A673 (cell line): Measurements from ENCODE around the gene PARVB. TPM values are rescaled to one million over a fixed set of nuclear protein-coding genes. Genes with fewer than 3 reads are reported as not detected.

Source experiments
- BruUV-seq: library from RNA; stranded (reverse); fragments of 400-500 nt; replicated peaks from 2 replicates; lab custom pipeline; 2021; lab: Mats Ljungman, UMichigan
- CTCF ChIA-PET: fragments of 300-600 bp; sonication (Branson Sonifier 250); formaldehyde crosslinking; loops from one replicate; lab custom pipeline; 2022; ENCODE audit warnings: antibody characterized with exemption; lab: Charles Lee
- POLR2A ChIA-PET: fragments of 300-600 bp; sonication (Branson Sonifier 250); formaldehyde crosslinking; loops from one replicate; lab custom pipeline; 2022; ENCODE audit warnings: antibody characterized with exemption; ENCODE audit not compliant: low non-redundant PET; lab: Charles Lee
- DNase-seq: peaks from one replicate; pipeline ENCODE4 v3.0.0-alpha.2; 2015; ENCODE audit warnings: low spot score
- H3K27ac ChIP-seq: fragments of 200-600 bp; sonication (generic); 2 replicates; pipeline ENCODE4 v1.5.1; 2016; ENCODE audit warnings: mixed run types, low read depth, mild to moderate bottlenecking, mixed read lengths, antibody characterized with exemption, low read length; ENCODE audit not compliant: poor library complexity, severe bottlenecking
- H3K27me3 ChIP-seq: fragments of 200-600 bp; sonication (generic); replicated peaks from 2 replicates; pipeline ENCODE4 v1.6.1; 2017; ENCODE audit warnings: mixed run types, low read depth, mild to moderate bottlenecking, mixed read lengths, antibody characterized with exemption, low read length; ENCODE audit not compliant: insufficient read depth, poor library complexity
- H3K36me3 ChIP-seq: fragments of 200-600 bp; sonication (generic); 2 replicates; pipeline ENCODE4 v1.6.1; 2016; ENCODE audit warnings: mixed run types, mild to moderate bottlenecking, mixed read lengths, antibody characterized with exemption, low read length; ENCODE audit not compliant: insufficient read depth, poor library complexity, severe bottlenecking
- H3K4me1 ChIP-seq: fragments of 200-600 bp; sonication (generic); 2 replicates; pipeline ENCODE4 v1.6.1; 2017; ENCODE audit warnings: mixed run types, mild to moderate bottlenecking, mixed read lengths, antibody characterized with exemption, low read length; ENCODE audit not compliant: insufficient read depth, poor library complexity, severe bottlenecking
- H3K4me3 ChIP-seq: fragments of 200-600 bp; sonication (generic); 2 replicates; pipeline ENCODE4 v1.5.1; 2016; ENCODE audit warnings: low read depth, mixed run types, mild to moderate bottlenecking, mixed read lengths, low read length; ENCODE audit not compliant: poor library complexity, severe bottlenecking
- H3K9me3 ChIP-seq: fragments of 200-600 bp; sonication (generic); 2 replicates; pipeline ENCODE4 v1.6.1; 2016; ENCODE audit warnings: mixed run types, low read depth, mild to moderate bottlenecking, mixed read lengths, antibody characterized with exemption, low read length; ENCODE audit not compliant: poor library complexity, severe bottlenecking
- EZH2 ChIP-seq: fragments of 200-600 bp; sonication (generic); IDR thresholded peaks from 2 replicates; pipeline ENCODE4 v1.6.1; 2017; ENCODE audit warnings: borderline replicate concordance, low read depth, mild to moderate bottlenecking, mixed read lengths, antibody characterized with exemption, low read length; ENCODE audit not compliant: poor library complexity, severe bottlenecking
- intact Hi-C: fragments of 100-400 bp; cut with micrococcal nuclease; formaldehyde crosslinking; loops from one replicate; pipeline ENCODE4 v1.10.0; 2022; ENCODE audit not compliant: unreplicated experiment
- total RNA-seq: library from RNA; stranded (reverse); gene quantifications from 2 replicates; pipeline ENCODE4 v1.2.3, GENCODE V29; 2021
- TF ChIP-seq, protein P1 (sequence below): fragments of 300-800, 200-600 bp; sonication (generic); conservative IDR thresholded peaks from 2 replicates; pipeline ENCODE4 v1.5.1; 2017; ENCODE audit warnings: low read depth, mild to moderate bottlenecking, antibody characterized with exemption, low read length, moderate library complexity, mixed read lengths

Gene PARVB
- total RNA-seq, 1 experiment from 2014 or later: 18.3 TPM

GRCh38 chr22:44175676-44176075 is 151.6 kb downstream of the PARVB start:
- Histone ChIP-seq H3K9me3 (no peaks in the 10 kb centered on the region), H3K4me3 (no peak overlapping the region), H3K36me3 (no peaks in the 10 kb centered on the region), H3K27me3 (no peaks in the 10 kb centered on the region), H3K27ac (no peak overlapping the region), H3K4me1 (peaks cover 17% of the 10 kb centered on the region)
- CTCF ChIA-PET: no interaction called here
- TF ChIP-seq, protein P1, sequence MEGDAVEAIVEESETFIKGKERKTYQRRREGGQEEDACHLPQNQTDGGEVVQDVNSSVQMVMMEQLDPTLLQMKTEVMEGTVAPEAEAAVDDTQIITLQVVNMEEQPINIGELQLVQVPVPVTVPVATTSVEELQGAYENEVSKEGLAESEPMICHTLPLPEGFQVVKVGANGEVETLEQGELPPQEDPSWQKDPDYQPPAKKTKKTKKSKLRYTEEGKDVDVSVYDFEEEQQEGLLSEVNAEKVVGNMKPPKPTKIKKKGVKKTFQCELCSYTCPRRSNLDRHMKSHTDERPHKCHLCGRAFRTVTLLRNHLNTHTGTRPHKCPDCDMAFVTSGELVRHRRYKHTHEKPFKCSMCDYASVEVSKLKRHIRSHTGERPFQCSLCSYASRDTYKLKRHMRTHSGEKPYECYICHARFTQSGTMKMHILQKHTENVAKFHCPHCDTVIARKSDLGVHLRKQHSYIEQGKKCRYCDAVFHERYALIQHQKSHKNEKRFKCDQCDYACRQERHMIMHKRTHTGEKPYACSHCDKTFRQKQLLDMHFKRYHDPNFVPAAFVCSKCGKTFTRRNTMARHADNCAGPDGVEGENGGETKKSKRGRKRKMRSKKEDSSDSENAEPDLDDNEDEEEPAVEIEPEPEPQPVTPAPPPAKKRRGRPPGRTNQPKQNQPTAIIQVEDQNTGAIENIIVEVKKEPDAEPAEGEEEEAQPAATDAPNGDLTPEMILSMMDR: no peak
- no peak for TF ChIP-seq EZH2
- intact Hi-C loops: no loop called here
- POLR2A ChIA-PET: no interaction called here
- no peak for DNase-seq
- no TSS peak for BruUV-seq

GRCh38 chr22:44179196-44179988 is 155.3 kb downstream of the PARVB start:
- no peak for DNase-seq
- peaks cover 13% of the 10 kb centered on the region for H3K4me1 ChIP-seq
- BruUV-seq: no TSS peak
- no peaks in the 10 kb centered on the region for H3K36me3 ChIP-seq
- TF ChIP-seq EZH2: no peak
- TF ChIP-seq, protein P1: no peak
- H3K9me3 ChIP-seq: no peaks in the 10 kb centered on the region
- CTCF ChIA-PET: no interaction called here
- POLR2A ChIA-PET: no interaction called here
- H3K4me3 ChIP-seq: no peak overlapping the region
- intact Hi-C loops: no loop called here
- no peaks in the 10 kb centered on the region for H3K27me3 ChIP-seq
- no peak overlapping the region for H3K27ac ChIP-seq

DNA sequence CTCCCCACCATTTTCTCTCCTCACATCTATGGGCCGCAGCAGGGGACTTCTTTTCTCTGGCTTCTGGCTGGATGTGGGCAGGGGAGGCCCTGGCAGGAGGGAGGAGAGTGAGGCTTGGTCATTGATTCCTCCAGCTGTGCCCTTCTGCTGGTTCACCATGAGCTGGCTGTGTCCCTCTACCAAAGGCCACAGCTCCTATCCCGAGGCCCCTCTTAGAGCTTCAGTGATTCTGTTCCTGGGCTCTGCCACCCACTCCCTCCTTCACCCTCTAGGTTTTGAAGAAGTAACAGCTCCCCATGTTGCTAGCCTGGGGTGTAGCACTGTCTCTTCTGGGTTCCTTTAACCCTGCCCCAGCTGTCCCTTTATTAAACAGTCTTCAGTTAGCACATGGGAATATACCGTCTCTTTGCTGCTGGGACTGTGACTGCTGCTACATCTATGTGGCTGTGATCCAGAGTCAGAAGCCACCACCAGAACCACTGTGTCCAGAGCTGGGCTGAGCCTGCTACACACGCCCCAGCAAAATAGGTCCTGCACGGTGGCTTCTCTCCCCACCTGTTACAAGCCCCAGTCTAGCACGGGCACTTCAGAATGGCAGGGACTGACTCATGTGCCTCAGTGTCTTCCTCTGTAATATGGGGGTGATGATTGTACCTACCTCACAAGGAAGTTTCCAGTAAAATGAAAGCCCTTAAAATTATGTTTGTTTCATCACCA is 156.0 kb downstream of the PARVB start:
- DNase-seq: no peak
- CTCF ChIA-PET: no interaction called here
- H3K27ac ChIP-seq: no peak overlapping the region
- H3K4me1 ChIP-seq: peaks cover 13% of the 10 kb centered on the region
- intact Hi-C loops: no loop called here
- TF ChIP-seq EZH2: no peak
- no peaks in the 10 kb centered on the region for H3K27me3 ChIP-seq
- H3K9me3 ChIP-seq: no peaks in the 10 kb centered on the region
- no peak overlapping the region for H3K4me3 ChIP-seq
- BruUV-seq: no TSS peak
- H3K36me3 ChIP-seq: no peaks in the 10 kb centered on the region
- POLR2A ChIA-PET: no interaction called here
